Fibroblast of lung (primary cell): ENCODE results near the gene C4orf50. TPM values are rescaled to one million over a fixed set of nuclear protein-coding genes. Genes with fewer than 3 reads are reported as not detected.

ENCODE experiments used
- polyA plus RNA-seq, 2 donors: library from polyadenylated mRNA; depleted of rRNA in 1 of 2; stranded (reverse) in 1 of 2; unstranded in 1 of 2; fragments of >200 nt; gene quantifications; 2 replicates each; pipeline ENCODE4 v1.2.1, GENCODE V29; 2011 to 2012; ENCODE audit warnings: missing spikeins in 1 of 2
- total RNA-seq: library from RNA; depleted of rRNA; stranded (reverse); fragments of >200 nt; gene quantifications from 2 replicates; pipeline ENCODE4 v1.2.1, GENCODE V29; 2014

C4orf50 gene
- total and polyA plus RNA-seq, 2 donors (not counting 1 experiment from before 2014, with no cell fraction given), result not detected

Other genes with a start within 250 kb of the C4orf50 start
- 0.33 and 1.5 TPM in 2 replicates for gene CRMP1, start 125.3 kb downstream of the C4orf50 start, total RNA-seq
- 0.02 and 2.7 TPM in 2 replicates for gene CRMP1, start 125.3 kb downstream of the C4orf50 start, polyA plus RNA-seq
- gene JAKMIP1, start 182.1 kb upstream of the C4orf50 start, total RNA-seq, result not detected in 2 replicates
- not detected in 2 replicates for gene JAKMIP1, start 182.1 kb upstream of the C4orf50 start, polyA plus RNA-seq